HG02798 (cell line): ENCODE measurements around the gene NLRP5.

ENCODE experiments used
- ATAC-seq: cut with Tn5 transposase; IDR thresholded peaks from one replicate; pipeline ENCODE4 v1.9.1; 2021; ENCODE audit warnings: mild to moderate bottlenecking; ENCODE audit not compliant: unreplicated experiment, poor library complexity

Gene NLRP5

GRCh38 chr19:56069642-56070041, 83.1 kb downstream of the NLRP5 start:
- no peak for ATAC-seq

DNA sequence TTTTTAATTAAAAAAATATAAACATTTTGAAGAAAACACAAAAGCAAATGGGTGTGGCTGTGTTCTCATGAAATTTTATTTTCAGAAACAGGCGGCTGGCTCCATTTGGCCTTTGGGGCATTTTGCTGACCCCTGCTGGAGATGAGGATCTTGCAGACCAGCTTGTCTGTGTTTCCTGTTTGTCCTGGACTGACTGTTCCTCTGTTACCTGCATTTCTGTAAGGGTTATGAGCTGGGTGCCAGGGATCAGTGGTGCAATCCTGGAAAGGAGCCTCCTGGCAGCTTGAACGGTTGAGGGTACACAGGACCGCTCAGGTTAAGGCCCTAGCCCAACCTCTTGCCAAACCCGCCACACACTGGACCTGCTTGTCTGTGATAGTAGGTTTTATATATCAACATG, 84.6 kb downstream of the NLRP5 start:
- ATAC-seq: no peak

GRCh38 chr19:56076498-56076897, 89.9 kb downstream of the NLRP5 start:
- ATAC-seq: no peak

DNA sequence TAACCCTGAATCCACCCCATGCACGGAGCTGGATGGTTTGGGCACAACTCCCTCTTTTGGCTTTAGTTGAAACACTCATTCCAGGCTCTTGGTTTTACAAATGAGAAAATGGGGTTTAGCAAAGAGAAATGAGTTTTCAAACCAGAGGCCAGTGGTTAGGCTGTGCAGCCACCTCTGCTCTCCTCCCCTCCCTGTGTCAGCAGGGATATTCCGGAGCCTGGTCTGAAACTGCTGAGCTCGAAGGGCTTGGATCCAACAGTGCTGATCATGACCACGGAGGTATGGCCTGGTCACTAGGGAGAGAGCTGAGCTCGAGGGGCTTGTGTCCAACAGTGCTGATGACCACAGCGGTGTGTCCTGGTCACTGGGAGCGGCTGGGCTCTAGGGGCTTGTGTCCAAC, 93.0 kb downstream of the NLRP5 start:
- no peak for ATAC-seq

DNA sequence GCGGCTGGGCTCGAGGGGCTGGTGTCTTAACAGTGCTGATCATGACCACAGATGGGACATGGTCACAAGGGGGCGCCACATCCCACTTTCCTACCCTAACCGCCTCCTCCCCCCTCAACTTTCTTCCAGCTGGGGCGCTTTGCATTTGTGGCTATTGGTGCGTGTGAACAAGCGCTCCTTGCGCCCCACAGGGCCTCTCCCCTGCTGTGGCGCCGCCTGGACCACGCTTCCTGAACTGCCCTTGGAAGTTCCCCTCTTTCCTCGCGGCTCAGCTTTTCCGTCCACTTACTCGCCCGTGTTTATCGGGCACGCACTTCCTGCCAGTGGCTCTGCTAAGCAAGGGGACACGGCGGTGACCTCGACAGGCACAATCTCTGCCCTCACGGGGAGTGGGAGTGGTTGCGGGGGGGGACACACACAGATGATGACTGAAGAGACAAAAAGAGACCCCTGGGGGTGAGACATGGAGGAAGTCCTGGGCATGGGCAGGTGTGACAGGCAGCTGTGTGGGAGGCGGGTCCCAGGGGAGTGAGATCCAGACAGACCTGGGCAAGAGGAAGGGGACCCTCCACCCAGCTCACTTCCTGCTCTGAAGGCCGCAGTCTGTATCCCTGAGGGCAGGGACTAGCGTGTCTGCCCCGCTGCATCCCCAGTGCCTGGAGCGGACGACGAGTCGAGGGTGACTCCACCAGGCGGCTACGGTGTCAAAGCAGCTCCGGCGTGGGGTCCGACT, 94.3 kb downstream of the NLRP5 start:
- ATAC-seq: peak; percentile 77

DNA sequence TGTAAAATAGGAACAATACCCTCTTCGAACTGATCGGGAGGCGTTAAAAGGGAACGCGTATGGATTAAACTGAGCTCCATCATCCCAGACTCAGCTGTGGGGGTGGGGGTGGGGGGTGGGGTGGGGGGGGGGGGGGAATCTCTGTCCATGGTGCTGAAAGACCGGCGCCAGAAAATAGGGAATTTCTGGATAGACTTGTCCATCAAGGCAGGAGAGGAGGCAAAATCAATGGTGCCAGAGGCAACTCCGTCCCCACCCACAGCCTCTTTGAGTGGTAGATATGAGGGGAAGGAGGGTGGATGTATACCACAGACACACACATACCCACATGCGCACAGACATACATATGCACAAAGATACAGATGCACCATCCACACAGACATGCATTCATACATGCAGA, 97.1 kb downstream of the NLRP5 start:
- ATAC-seq: no peak

DNA sequence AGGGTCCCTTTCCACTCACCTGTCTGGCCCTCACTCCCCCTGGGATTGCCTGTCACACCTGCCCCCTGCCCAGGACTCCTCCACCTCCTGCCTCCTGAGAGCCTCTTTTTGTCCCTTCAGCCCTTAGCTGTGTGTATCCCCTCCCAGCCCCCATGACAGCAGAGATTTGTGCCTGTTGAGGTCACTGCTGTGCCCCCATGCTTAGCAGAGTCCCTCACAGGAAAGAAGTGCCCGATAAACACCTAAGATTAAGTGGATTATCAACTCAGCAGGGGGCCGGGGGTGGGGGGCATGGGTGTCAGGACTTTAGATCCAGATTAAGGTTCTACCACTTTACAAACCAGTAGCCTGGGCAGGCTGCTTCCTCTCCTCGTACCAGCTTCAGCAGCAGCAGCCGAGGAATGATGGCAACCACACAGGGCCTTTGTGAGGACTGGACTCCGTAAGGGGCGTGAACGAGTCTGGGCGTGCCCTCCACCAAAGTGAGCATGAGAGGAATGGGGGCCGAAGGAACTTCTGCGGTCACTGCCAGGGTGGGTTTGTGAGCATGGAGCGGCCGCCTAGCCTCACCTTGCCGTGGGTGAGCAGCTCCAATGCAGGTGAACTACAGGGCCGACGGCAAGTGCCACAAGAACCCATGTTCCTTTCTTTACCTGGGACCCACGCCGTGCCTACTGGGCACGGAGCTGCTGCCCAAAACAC, 98.4 kb downstream of the NLRP5 start:
- ATAC-seq: no peak

- no peak for ATAC-seq
Observed at GRCh38 chr19:56085571-56086275, 99.1 kb downstream of the NLRP5 start.

DNA sequence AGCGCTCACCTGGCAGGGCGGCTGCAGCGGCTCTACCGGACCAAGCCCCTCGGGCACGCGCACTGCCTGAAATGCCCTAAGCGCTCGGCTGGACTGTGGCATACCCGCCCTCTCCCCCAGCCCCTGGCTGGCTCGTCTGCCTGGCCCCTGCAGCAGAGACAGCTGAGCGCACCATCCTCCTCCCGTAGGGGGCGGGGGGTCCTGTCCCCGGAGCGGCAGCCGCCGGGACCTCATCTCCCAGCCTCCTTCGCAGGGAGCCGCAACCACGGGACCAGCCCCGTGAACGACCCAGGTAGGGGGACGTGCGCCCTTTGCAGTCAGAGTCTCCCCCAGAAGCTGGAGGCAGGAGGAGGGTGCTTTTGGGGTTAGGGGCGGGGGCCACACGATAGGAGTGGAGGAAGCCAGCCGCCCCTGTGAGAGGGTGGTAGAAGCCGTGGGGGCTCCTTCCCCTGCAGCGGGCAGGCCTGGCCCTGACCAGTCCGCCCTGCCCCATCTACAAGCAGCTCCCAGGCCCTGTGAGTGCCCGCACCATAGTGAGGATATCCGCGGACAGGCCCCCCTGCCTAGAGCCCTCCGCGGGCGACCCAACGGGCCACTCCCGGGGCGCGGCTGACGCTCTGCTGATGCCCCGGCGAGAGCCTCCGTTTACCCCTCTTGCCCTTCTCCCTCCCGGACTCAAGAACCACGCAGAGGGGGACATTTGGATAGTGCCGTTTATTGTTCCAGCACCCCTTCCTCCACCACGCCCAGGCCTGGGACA, 100.3 kb downstream of the NLRP5 start:
- no peak for ATAC-seq

DNA sequence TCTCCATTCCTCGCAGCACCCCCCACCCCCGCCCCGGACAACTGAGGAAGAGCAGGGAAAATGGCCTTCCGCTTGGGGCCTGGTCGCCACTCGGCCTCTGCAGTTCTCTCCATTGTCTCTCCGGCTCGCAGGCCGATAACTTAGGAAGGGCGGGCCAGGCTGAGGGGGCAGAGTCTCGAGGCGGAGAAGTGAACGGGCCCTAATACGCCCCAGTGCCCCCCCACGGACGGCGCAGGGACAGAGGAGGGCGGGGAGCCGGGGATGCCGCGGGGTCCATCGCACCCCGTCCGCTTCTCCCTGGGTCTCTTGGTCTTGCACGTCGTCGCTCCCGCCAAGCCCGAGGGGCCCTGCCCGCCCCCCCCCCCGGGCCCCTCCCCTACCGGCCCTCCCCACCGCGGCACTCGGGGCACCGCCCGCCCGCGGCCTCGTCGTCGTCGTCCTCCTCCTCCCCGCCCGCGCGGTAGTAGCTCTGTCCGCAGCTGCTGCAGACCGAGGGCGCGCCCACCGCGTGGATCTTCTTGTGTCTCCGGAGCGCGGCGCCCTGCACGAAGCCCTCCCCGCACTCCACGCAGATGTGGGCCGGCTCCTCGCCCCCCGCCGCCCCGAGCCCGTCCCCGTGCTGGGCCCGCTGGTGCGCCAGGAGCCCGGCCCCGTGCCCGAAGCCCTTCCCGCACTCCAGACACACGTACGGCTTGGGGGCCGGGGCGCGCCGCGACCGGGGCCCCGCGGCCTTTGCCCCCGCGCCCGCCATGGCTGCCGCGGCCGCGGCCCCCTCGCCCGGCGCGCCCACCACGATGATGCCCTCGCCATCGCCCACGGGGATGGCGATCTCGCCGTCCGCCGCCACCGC, 101.3 kb downstream of the NLRP5 start:
- ATAC-seq: no peak

DNA sequence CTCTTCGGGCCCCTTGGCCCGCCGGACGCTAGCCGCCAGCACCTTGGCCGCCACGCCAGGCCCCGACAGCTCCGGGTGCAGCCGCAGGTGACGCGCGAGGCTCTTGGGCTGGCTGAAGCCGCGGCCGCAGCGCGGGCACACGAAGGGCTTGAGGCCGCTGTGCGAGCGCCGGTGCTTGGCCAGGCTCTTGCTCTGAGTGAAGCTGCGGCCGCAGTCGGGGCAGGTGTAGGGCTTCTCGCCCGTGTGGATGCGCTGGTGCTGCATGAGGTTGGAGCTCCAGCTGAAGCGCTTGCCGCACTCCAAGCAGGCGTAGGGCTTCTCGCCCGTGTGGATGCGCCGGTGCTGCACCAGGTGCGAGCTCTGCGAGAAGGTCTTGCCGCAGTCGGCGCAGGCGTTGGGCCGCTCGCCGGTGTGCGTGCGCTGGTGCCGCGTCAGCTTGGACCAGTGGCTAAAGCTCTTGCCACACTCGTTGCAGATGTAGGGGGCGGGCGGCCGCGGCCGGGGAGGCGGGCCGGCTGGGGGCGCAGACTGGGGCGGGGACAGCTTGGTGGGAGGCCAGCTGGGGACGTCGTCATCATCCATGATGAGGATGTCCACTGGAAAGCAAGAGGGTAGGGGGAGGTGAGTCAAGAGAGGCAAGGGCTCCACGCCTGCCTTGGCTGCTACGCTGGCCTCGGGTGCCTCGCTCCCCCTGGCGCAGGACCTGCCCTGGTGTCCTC, 102.1 kb downstream of the NLRP5 start:
- no peak for ATAC-seq

DNA sequence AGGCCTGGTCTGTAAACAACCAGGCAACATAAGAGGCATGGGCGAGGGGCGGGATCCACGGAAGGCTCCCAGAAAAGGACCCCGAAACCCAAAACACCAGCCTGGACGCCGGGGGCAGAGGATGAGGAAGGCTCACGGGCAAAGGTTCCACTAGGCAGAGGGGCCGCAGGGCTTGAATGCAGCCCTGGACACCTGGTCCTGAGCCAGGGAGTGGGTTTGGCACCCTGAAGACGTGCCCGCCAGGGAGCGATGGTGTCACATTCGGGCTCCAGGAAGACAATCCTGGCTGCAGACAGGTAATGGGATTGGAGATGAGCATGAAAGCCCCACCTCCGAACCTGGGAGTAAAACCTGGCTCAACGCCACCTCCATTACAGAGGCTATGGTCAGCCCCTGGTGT, 102.8 kb downstream of the NLRP5 start:
- ATAC-seq: no peak

- ATAC-seq: no peak
Observed at GRCh38 chr19:56091066-56091490, 104.5 kb downstream of the NLRP5 start.

DNA sequence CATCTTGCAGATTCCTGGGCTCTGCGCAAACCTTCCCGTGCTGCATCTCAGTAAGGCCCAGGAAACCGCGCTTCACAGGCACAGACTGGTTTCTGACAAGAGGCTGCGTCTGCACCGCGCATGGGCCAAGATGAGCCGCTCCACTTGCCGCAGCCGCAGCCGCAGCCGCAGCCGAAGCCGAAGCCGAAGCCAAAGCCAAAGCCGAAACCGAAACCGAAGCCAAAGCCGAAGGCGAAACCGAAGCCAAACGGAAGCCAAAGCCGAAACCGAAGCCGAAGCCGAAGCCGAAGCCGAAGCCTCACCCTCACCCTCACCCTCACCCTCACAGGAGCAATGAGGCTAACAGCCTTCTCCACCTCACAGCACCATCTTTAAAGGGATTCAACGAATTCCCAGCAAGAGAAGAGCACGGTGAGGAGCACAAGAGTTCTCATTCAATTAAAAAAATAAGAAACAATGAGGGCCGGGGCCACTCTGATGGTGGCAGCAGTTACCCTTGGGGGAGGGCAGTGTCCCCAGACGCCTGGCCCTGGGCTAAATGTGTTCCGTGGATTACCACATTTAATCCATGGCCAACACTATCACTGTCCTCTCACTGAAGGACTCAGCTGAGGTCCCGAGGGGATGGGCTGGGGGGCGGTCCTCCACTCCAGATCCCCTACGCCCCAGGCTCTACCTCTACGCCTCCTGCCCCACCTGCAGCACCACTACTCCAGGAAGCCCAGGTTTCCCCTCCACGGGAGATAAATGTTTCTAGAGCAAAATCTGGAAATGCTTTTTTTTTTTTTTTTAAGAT, 105.4 kb downstream of the NLRP5 start:
- no peak for ATAC-seq

DNA sequence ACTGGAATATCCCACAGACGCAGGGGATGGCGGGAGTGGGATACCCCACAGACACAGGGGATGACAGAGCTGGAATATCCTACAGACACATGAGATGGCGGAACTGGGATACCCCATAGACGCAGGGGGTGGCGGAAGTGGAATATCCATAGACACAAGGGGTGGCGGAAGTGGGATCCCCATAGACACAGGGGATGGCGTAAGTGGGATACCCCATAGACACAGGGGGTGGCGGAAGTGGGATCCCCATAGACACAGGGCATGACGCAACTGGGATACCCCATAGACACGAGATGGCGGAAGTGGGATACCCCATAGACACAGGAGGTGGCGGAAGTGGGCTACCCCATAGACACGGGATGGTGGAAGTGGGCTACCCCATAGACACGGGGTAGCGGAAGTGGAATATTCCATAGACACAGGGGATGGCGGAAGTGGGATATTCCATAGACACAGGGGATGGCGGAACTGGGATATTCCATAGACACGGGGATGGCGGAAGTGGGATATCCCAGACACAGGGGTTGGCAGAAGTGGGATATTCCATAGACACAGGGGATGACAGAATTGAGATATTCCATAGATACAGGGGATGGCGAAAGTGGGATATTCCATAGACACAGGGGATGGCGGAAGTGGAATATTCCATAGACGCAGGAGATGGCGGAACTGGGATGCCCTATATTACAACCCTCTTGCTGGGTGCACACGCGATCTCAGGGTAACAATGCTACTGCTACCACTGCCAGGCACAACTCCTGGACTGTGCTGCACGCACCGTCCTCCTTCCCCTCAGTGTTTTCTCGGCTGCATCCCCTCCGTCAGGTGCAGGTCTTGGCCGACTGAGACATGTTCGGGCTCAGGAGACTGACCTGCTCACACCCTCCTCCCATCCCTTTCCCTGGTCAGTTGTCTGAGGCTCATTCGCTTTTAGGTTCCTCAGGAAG, 106.4 kb downstream of the NLRP5 start:
- ATAC-seq: no peak

DNA sequence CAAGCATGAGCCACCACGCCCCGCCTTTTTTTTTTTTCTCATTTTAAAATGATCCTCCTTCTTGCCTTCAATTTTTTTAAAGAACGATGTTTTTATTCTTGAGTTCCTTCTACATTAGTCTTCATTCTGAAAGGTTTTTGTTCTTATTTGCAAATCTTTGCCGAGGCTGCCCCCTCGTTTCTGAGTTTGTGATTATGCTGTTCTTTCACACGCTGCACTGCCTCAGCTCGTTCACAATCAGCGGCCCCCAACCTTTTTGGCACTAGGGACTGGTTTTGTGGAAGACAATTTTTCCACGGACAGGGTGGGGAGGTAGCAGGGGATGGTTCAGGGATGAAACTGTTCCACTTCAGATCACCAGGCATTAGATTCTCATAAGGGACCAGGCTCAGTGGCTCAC, 107.9 kb downstream of the NLRP5 start:
- ATAC-seq: no peak

DNA sequence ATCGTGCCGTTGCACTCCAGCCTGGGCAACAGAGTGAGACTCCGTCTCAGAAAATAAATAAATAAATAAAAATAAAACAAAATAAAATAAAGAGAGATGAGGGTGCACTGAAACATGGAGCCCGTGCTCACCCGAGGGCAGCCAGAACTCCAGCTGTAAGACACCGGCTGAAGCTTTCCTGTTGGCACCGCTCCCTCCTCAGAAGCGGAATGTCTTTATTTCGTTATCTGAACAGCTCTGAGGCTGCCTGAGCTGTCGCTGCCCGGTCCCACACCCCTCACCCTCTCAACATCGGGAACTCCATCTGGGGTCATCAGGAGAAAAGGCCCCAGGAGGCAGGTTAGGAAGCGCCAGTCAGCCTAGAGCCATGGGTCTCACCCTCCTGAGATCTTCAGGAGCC, 110.1 kb downstream of the NLRP5 start:
- no peak for ATAC-seq
